MV-4-11 (cell line): Measurements from ENCODE around the gene EPHB2.
"Not testable (repeated sequence)": the region's sequence is repeated elsewhere in the genome, so short reads cannot be mapped to it uniquely, and the experiment has no call there.

Experiments
- DNase-seq: peaks from one replicate; lab custom pipeline; 2025; lab: John Stamatoyannopoulos, UW

Gene EPHB2

GRCh38 chr1:22836850-22837249 is 126.2 kb downstream of the EPHB2 start:
- no peak for DNase-seq

DNA sequence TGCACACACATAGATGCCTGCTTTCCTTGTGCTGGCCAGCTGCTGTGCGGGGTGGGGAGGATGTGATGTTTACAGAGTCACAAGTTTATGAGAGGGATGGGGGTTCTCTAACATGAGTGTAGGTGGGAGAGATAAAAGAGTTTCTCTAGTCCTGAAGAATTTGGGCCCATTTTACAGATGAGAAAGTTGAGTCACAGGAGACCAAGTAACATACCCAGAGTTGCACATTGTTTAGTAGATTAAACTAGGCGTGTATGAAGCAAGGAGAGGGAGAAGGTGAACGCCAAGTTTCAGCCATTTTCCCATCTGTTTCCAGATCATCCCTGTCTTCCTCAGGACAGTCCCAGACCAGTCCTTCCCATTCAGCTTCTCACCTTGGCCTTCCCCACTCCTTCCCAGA is 126.7 kb downstream of the EPHB2 start:
- DNase-seq: no peak

GRCh38 chr1:22838965-22839364 is 128.3 kb downstream of the EPHB2 start:
- DNase-seq: no peak

DNA sequence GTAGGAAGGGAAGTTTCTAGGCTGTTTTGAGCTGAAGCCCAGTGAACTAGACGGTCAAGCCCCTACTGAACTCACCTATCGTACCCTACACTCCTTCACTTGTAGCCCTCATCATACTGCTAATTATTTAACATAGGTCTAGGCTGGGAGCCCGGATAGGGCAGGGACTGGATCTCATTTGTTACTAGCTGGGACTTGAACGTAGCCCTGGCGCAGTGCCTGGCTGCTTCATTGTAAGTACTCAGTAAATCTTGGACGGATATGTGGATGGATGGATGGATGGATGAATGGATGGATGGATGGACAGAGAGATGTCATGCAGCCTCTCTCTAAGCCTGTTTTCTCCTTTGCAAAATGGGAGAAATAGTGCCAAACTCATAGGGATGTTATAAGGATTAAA is 129.2 kb downstream of the EPHB2 start:
- DNase-seq: no peak

- no peak for DNase-seq
These were observed 130.5 kb downstream of the EPHB2 start for GRCh38 chr1:22841142-22841541.

DNA sequence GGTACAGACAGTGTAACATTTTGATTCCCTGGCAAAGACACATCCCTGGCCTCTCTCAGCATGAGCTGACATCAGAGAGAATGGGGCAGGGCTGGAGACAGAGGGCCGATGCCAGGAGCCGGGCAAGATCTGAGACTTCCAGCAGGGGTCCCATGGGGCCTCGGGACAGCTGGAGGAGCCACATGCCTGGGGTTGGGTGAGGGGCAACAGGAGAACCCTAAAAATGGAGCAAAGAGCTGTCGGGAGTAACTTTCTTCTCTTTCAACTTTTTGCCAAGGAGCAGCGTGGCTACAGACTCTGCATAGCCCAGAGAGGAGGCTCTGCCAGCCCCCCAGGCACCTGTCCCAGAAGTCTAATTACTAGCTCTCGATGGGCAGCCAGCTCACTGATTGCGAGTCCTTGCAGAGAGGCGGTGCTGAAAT is 131.2 kb downstream of the EPHB2 start:
- no peak for DNase-seq

- not testable (repeated sequence) for DNase-seq
These were observed 133.0 kb downstream of the EPHB2 start for GRCh38 chr1:22843441-22844183.

GRCh38 chr1:22844621-22845020 is 134.0 kb downstream of the EPHB2 start:
- no peak for DNase-seq

GRCh38 chr1:22845398-22845935 is 134.8 kb downstream of the EPHB2 start:
- DNase-seq: no peak

DNA sequence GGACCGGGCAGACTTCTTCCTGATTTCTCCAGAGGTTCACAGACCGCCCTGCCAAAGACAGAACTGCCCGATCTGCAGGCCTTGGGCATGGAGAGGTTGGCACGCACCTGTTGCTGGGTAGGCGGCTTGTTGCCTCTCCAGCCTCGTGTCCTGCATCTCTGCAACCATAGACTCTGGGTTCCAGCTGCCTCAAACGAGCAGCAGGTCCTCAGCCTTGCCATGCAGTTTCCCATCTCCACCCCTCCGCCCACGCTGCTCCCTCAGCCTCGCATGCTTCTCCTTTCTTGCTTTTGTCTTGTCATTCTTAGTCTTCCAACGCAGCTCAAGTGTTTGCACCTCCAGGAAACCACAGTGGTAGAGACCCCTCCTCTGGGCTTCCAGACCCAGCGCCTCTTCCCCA is 135.8 kb downstream of the EPHB2 start:
- no peak for DNase-seq

DNA sequence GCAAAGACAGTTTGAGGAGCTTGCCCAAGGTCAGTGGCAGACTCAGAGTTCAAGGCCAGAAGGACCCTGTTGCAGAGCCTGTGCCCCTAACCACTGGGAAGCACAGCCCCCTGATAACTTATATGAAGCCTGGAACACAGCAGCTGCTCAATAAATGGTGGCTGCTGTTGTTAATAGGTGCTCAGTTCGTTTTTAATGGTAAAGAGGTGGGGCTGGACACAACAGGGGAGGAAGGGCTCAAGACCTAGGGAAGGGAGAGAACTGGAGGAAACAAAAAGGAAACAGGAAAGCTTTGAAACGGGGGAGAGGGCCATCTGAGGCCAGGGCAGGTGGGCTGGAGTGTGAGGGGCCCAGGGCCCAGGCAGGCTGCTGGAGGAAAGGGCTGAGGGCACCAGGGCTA is 136.6 kb downstream of the EPHB2 start:
- no peak for DNase-seq

DNA sequence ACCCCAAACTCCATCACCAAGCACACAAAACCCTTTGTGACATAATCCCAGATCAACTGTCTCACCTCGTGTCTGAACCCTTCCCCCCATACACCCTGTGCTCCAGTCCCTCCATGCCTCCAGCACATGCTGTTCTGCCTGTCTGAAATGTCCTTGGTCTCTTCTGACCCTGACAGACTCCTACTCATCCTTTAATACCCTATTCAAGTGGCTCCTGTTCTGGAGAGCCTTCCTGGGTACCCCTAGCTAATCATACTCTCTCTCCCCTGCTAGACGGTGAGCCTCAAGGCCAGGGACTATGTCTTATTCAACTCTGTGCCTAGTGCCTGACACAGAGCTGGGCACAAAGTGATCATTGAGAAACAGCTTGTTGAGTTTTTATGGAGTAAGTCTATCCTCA is 137.1 kb downstream of the EPHB2 start:
- DNase-seq: no peak

DNA sequence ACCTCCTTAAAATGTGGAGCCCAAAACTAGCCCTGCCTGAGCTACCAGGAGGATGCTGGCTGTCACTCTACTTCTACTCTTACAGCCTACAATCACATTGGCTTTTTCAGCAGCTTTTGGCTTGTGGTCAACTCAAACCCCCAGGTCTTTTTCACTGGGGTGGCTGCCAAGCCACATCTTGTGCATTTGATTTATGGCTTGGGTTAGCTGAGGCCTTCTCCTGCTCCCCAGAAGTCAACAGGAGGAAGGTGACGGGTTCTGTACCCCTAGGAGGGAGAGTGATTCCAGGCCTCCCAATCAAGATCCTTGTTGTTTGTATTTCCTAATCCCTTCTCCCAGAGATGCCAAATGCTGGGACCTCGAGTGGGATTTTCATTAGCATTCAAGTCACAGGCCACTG is 137.8 kb downstream of the EPHB2 start:
- DNase-seq: no peak

- no peak for DNase-seq
These were observed 139.1 kb downstream of the EPHB2 start for GRCh38 chr1:22849770-22850169.

DNA sequence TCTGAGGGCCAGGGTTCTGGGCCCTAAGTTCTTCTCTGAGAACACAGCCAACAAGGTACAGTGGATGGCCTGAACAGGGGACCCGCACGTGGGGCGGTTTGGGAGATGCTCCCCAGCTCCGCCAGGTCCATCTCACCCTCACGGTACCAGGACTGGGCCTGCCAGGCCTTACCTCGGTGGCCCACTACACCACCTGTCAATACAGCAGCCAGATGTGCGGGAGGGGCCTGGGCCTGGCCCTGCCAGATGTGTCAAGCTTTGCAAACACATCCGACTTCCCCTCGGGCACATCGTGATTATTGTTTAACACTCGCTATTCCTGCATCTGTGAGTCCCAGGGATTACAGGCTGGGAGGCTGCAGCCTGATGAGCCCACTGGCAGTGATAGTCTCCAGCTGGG is 139.6 kb downstream of the EPHB2 start:
- no peak for DNase-seq

DNA sequence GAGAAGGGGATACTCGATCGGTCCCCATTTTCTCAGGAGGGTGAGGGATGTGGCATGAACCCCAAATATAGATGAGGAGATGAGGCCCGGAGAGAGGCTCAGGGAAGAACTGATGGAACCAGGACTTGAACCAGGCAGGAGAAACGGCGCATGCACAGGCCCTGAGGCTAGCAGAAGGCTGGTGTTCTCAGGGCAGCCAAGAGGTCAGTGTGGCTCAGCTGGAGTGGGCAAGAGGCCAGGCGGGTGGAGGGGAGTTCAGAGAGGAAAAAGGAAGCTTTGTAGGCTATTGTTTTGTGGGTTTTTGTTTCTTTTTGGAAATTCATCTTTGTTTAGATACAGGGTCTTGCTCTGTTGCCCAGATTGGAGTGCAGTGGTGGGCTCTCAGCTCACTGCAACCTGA is 140.0 kb downstream of the EPHB2 start:
- no peak for DNase-seq

GRCh38 chr1:22851517-22851916 is 140.9 kb downstream of the EPHB2 start:
- no peak for DNase-seq

DNA sequence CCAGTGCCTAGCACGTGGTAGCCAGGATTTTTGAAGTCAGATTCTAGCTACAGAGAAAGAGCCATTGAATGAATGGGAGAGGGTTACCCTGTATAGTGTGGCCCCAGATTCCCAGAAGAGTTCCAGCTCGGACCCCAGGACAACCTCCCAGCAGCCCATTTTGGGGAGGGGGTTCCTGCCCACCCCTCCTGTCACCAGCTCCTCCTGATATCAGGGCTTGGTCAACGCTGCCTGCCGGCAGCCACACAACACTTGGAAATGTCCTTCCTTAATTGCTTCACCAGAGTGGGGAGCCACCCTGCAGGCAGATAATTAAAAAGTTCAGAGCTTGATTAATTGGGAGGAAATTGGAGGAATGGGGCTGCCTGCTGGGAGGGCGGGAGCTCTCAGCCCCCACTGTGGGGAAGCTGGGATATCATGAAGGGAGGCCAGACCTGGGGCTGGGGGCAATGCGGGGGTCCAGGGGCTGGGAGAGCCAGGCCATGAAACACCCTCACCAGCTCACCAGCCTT is 141.6 kb downstream of the EPHB2 start:
- no peak for DNase-seq

DNA sequence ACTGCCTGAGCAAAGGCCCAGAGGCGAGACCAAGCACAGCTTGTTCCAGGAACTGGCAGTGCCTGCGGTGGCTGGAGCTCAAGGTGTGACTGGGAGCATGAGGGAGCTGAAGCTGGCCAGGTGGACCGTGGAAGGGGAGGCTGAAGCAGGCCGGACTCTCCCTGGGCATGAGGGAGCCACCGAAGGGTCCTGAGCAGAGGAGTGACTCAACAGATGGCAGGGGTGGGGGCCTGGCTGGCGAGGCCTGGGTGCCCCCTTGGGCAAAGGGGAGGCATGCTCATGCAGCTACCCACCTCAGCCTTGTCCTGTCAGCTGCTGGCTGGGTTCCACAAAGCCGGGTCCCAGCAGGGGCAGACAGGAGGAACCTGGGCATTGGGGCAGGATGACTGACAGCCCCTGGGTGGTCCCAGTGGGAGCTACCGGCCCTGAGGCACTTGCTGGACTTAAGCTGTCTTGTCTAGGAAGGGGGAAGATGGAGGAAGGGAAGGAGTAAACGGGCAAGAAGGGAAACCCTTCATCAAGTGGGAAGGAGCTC is 143.1 kb downstream of the EPHB2 start:
- DNase-seq: no peak

- no peak for DNase-seq
These were observed 144.3 kb downstream of the EPHB2 start for GRCh38 chr1:22854688-22855565.

DNA sequence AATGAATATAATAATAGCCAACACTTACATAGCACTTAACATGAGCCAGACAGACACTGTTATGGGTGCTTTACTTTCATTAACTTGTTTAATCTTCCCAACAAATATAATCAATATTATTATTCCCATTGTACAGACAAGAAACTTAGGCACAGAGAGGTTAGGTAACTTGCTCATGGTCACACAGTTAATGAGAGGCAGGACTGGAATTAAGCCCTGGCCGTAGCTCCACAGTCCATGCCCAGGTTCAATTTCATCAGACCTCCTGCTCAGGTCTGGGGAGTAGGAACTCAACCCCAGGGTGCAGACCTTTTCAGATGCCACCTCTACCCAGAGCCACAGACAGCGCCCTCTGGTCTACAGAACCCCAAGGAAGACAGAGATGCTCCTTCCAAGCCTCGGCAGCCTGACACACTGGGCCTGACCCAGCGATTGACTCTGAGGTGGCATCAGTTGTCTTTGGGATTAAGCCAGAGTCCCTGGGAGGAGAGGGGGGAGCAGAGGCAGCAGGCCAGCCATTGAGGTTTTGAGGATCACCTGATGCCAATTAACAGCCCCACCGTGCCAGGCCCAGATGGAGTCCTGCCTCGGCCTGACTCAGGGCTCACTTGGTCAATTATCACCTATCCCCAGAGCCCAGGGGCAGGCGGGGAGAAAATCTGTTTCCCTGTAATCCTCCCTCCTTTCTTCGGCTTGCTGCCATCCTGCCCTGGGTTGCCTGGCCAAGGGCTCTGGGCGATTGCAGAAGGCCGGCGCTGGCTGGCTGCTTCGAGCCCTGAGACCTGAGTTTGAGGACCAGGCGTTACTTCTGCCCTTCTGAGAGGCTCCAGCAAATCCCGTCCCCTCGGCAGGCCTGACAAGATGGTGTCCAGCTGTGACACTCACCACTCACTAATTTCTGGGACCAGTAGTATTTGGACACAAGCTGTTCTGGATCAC is 145.3 kb downstream of the EPHB2 start:
- no peak for DNase-seq
